Esophagus (tissue), 2 donors: ENCODE data around the gene DIP2A. TPM values are rescaled to one million over a fixed set of nuclear protein-coding genes. Genes with fewer than 3 reads are reported as not detected.

ENCODE experiments used
- H3K27ac ChIP-seq, 2 donors: one replicate each; pipeline ENCODE4 v1.5.1; 2013; ENCODE audit warnings: low read depth in 2 of 2, mild to moderate bottlenecking in 2 of 2, inconsistent platforms in 1 of 2, low read length in 1 of 2, moderate library complexity in 1 of 2
- H3K27me3 ChIP-seq, 2 donors: one replicate each; pipeline ENCODE4 v1.6.1; 2013; ENCODE audit warnings: low read length in 2 of 2, control low read depth in 1 of 2, mild to moderate bottlenecking in 1 of 2; ENCODE audit not compliant: insufficient read depth in 2 of 2, control insufficient read depth in 1 of 2
- H3K36me3 ChIP-seq, 2 donors: one replicate each; pipeline ENCODE4 v1.6.1; 2013; ENCODE audit warnings: low read length in 1 of 2; ENCODE audit not compliant: control insufficient read depth in 2 of 2, insufficient read depth in 2 of 2
- H3K4me1 ChIP-seq, 2 donors: one replicate each; pipeline ENCODE4 v1.6.1; 2013; ENCODE audit warnings: low read length in 1 of 2; ENCODE audit not compliant: control insufficient read depth in 2 of 2, insufficient read depth in 2 of 2
- H3K4me3 ChIP-seq, 2 donors: one replicate each; pipeline ENCODE4 v1.5.1; 2013; ENCODE audit warnings: low read length in 2 of 2, mild to moderate bottlenecking in 2 of 2, low read depth in 1 of 2, moderate library complexity in 1 of 2
- H3K9me3 ChIP-seq, 2 donors: one replicate each; pipeline ENCODE4 v1.6.1; 2013; ENCODE audit warnings: mild to moderate bottlenecking in 2 of 2, low read depth in 1 of 2, low read length in 1 of 2, moderate library complexity in 1 of 2; ENCODE audit not compliant: control insufficient read depth in 2 of 2, insufficient read depth in 1 of 2
- WGBS, 2 donors: extraction: QIAGEN DNeasy Blood & Tissue Kit; methylation state at CpG; one replicate each; pipeline ENCODE4 v1.1.7; 2013; 5-methylcytosine and 5-hydroxymethylcytosine counted together
- polyA plus RNA-seq, 2 donors: library from polyadenylated mRNA; stranded (reverse); fragments of 200-250 nt; gene quantifications; one replicate each; pipeline ENCODE4 v1.2.3, GENCODE V29; 2013
- donor health status: healthy with polysubstance abuse.
- donor health status: Bipolar disorder and iron deficiency.

DIP2A gene
- polyA plus RNA-seq, 2 donors, result 15.3 to 29.7 TPM

DNA sequence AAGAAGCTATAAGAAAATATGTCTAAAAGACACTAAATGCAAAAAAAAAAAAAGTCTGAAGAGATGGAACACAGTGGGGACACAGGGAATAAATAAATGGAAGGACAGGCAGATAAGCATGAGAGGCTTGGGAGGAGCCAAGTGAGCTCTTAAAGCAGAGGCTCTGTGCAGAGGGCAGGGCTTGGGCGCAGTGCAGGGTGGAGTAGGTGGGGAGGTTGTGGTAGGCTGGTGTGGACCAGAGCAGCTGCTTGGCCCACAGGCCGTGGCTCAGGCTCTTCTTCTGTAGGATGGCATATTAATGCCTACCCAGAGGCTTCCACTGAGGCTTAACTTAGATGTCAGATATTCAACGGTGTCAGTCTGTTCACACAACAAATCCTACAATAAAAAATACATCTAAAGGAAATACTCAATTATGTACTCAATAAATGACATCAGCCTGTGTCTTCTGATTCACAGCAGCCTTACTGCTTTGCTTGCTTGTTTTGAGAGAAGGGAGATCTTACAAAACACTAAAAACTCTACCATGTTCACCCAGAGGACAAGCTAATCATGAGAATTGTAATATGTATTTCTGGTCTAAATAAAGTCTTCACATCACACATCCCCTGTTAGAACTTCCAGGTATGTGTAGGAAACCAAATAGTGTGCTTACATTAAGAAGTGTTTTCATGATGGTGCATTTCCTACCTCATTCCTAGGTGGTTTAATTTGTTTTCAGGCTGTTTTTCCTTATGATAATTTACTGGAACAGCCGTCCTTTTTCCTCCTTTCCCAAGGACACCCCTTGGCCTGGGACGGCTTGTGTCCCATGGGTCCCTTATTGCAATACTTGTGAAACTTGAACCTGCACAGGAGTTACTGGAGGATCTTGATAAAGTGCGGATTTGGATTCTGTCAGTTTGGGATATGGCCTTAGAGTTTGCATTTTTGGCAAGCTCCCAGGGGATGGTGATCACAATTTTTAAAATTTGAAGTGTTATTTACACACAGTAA is 24.9 kb downstream of the DIP2A start:
- no peaks in the 10 kb centered on the region for H3K9me3 ChIP-seq
- WGBS, 2 donors, result 76 to 79% methylated on average over 6 of the region's 6 CpGs
- H3K4me1 ChIP-seq, result peaks cover 0 to 3% of the 10 kb centered on the region in 2 donors
- H3K36me3 ChIP-seq, result peaks cover 2 to 8% of the 10 kb centered on the region in 2 donors
- no peak overlapping the region for H3K4me3 ChIP-seq
- H3K27ac ChIP-seq, result no peak overlapping the region
- H3K27me3 ChIP-seq, result no peaks in the 10 kb centered on the region

GRCh38 chr21:46486481-46487126 is 27.9 kb downstream of the DIP2A start:
- Histone ChIP-seq H3K27me3 (no peaks in the 10 kb centered on the region), H3K36me3 (peaks cover 2 to 15% of the 10 kb centered on the region in 2 donors), H3K27ac (no peak overlapping the region), H3K4me3 (no peak overlapping the region), H3K9me3 (no peaks in the 10 kb centered on the region), H3K4me1 (peaks cover 0 to 3% of the 10 kb centered on the region in 2 donors)
- WGBS, 2 donors, result 76 to 82% methylated on average over 4 of the region's 4 CpGs

GRCh38 chr21:46489162-46489663 is 30.5 kb downstream of the DIP2A start:
- H3K4me3 ChIP-seq, result no peak overlapping the region
- H3K9me3 ChIP-seq, result no peaks in the 10 kb centered on the region
- 86 to 87% methylated on average over 6 of the region's 6 CpGs for WGBS, 2 donors
- H3K36me3 ChIP-seq, result peaks cover 5 to 16% of the 10 kb centered on the region in 2 donors
- no peaks in the 10 kb centered on the region for H3K27me3 ChIP-seq
- H3K4me1 ChIP-seq, result no peaks in the 10 kb centered on the region
- no peak overlapping the region for H3K27ac ChIP-seq

GRCh38 chr21:46489800-46490199 is 31.1 kb downstream of the DIP2A start:
- Histone ChIP-seq H3K4me3 (no peak overlapping the region), H3K36me3 (peaks cover 5 to 16% of the 10 kb centered on the region in 2 donors), H3K27me3 (no peaks in the 10 kb centered on the region), H3K9me3 (no peaks in the 10 kb centered on the region), H3K4me1 (no peaks in the 10 kb centered on the region), H3K27ac (no peak overlapping the region)
- WGBS, 2 donors, result 94 to 97% methylated on average over 10 of the region's 10 CpGs

GRCh38 chr21:46491553-46491952 is 32.9 kb downstream of the DIP2A start:
- H3K4me3 ChIP-seq, result no peak overlapping the region
- no peaks in the 10 kb centered on the region for H3K4me1 ChIP-seq
- no peaks in the 10 kb centered on the region for H3K27me3 ChIP-seq
- H3K27ac ChIP-seq, result no peak overlapping the region
- WGBS, 2 donors, result 96% methylated on average over 3 of the region's 3 CpGs
- no peaks in the 10 kb centered on the region for H3K9me3 ChIP-seq
- H3K36me3 ChIP-seq, result peaks cover 3 to 13% of the 10 kb centered on the region in 2 donors

- Histone ChIP-seq H3K9me3 (no peaks in the 10 kb centered on the region), H3K4me1 (no peaks in the 10 kb centered on the region), H3K36me3 (peaks cover 3 to 13% of the 10 kb centered on the region in 2 donors), H3K27ac (no peak overlapping the region), H3K27me3 (no peaks in the 10 kb centered on the region), H3K4me3 (no peak overlapping the region)
- 90% methylated on average over 5 of the region's 5 CpGs for WGBS, 2 donors
These were observed 34.2 kb downstream of the DIP2A start for GRCh38 chr21:46492851-46493250.

DNA sequence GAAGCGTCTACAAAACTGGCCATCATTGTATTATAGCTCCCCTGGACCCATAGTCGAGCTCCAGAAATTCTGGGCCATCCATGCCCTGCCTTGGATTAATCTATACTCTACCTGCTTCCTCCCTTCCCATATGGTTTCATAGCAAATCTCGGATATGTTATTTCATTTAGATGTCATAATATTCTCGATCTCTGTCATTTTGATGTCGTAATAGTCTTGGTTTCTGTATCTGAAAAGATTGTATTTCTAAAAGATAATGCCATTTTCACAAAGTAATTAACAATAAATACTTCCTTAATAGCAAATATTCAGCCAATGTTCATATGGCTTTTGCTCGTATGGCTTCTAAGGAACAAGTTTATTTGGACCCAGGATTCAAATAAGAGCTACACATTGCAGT is 35.1 kb downstream of the DIP2A start:
- H3K27me3 ChIP-seq, result no peaks in the 10 kb centered on the region
- no peaks in the 10 kb centered on the region for H3K9me3 ChIP-seq
- peaks cover 8 to 22% of the 10 kb centered on the region in 2 donors for H3K36me3 ChIP-seq
- no peak overlapping the region for H3K27ac ChIP-seq
- WGBS, 2 donors, result 96% methylated on average over 6 of the region's 6 CpGs
- H3K4me3 ChIP-seq, result no peak overlapping the region
- H3K4me1 ChIP-seq, result no peaks in the 10 kb centered on the region

GRCh38 chr21:46498335-46499050 is 39.8 kb downstream of the DIP2A start:
- H3K36me3 ChIP-seq, result peaks cover 5 to 14% of the 10 kb centered on the region in 2 donors
- H3K4me3 ChIP-seq, result no peak overlapping the region
- 91 to 93% methylated on average over 26 of the region's 26 CpGs for WGBS, 2 donors

GRCh38 chr21:46500224-46500861 is 41.7 kb downstream of the DIP2A start:
- H3K27ac ChIP-seq, result no peak overlapping the region
- H3K9me3 ChIP-seq, result no peaks in the 10 kb centered on the region
- no peaks in the 10 kb centered on the region for H3K4me1 ChIP-seq
- H3K27me3 ChIP-seq, result no peaks in the 10 kb centered on the region
- WGBS, 2 donors, result 33 to 39% methylated on average over 3 of the region's 3 CpGs
- peaks cover 5 to 17% of the 10 kb centered on the region in 2 donors for H3K36me3 ChIP-seq
- no peak overlapping the region for H3K4me3 ChIP-seq

More at GRCh38 chr21:46498335-46499050, 39.8 kb downstream of the DIP2A start:
- no peaks in the 10 kb centered on the region for H3K27me3 ChIP-seq
- no peak overlapping the region for H3K27ac ChIP-seq
- no peaks in the 10 kb centered on the region for H3K4me1 ChIP-seq
- H3K9me3 ChIP-seq, result no peaks in the 10 kb centered on the region
